Pulmonary artery endothelial cell (primary cell): ENCODE measurements around the gene WDR4. TPM values are rescaled to one million over a fixed set of nuclear protein-coding genes. Genes with fewer than 3 reads are reported as not detected.
"Not testable (repeated sequence)": the region's sequence is repeated elsewhere in the genome, so short reads cannot be mapped to it uniquely, and the experiment has no call there.

Experiments used
- DNase-seq: peaks from one replicate; pipeline ENCODE4 v3.0.0-alpha.2; 2011; ENCODE audit warnings: low read depth, low spot score
- total RNA-seq: library from RNA; depleted of rRNA; stranded (reverse); fragments of >200 nt; gene quantifications from 2 replicates; pipeline ENCODE4 v1.2.3, GENCODE V29; 2014

Gene WDR4
- total RNA-seq, 1 donor from 2014 or later, result 13.8 TPM

- no peak for DNase-seq
Measured at GRCh38 chr21:42878678-42878992, 704 bp downstream of the WDR4 start.

- not testable (repeated sequence) for DNase-seq
Measured at GRCh38 chr21:42875811-42876210, 3.5 kb downstream of the WDR4 start.

GRCh38 chr21:42873096-42873495 lies 6.2 kb downstream of the WDR4 start:
- DNase-seq, result no peak

GRCh38 chr21:42868196-42868595 lies 11.1 kb downstream of the WDR4 start:
- DNase-seq, result no peak

- no peak for DNase-seq
Measured at GRCh38 chr21:42865776-42866160, 13.6 kb downstream of the WDR4 start.

- DNase-seq, result no peak
Measured at GRCh38 chr21:42864815-42865775, 14.2 kb downstream of the WDR4 start.

GRCh38 chr21:42864286-42864685 lies 15.1 kb downstream of the WDR4 start:
- no peak for DNase-seq

- no peak for DNase-seq
Measured at GRCh38 chr21:42863504-42863870, 15.9 kb downstream of the WDR4 start.

- no peak for DNase-seq
Measured at GRCh38 chr21:42862774-42863503, 16.4 kb downstream of the WDR4 start.

- DNase-seq, result no peak
Measured at GRCh38 chr21:42861848-42862400, 17.4 kb downstream of the WDR4 start.

- no peak for DNase-seq
Measured at GRCh38 chr21:42861311-42861847, 18.0 kb downstream of the WDR4 start.

- DNase-seq, result no peak
Measured at GRCh38 chr21:42860345-42860744, 19.0 kb downstream of the WDR4 start.

- DNase-seq, result no peak
Measured at GRCh38 chr21:42859891-42860230, 19.5 kb downstream of the WDR4 start.

- DNase-seq, result no peak
Measured at GRCh38 chr21:42858957-42859890, 20.1 kb downstream of the WDR4 start.

- no peak for DNase-seq
Measured at GRCh38 chr21:42858185-42858847, 21.0 kb downstream of the WDR4 start.

- no peak for DNase-seq
Measured at GRCh38 chr21:42857216-42857615, 22.1 kb downstream of the WDR4 start.

GRCh38 chr21:42855937-42856335 lies 23.4 kb downstream of the WDR4 start:
- no peak for DNase-seq

- DNase-seq, result no peak
Measured at GRCh38 chr21:42855171-42855936, 24.0 kb downstream of the WDR4 start.

GRCh38 chr21:42854246-42855010 lies 24.9 kb downstream of the WDR4 start:
- DNase-seq, result no peak
